ENCODE data around the gene PTEN.
"Not testable (repeated sequence)": the region's sequence is repeated elsewhere in the genome, so short reads cannot be mapped to it uniquely, and the experiment has no call there.

The PTEN gene

GRCh38 chr10:87886635-87887034 lies 23.2 kb downstream of the PTEN start:
- no peak for DNase-seq (ENCODE audit: low read depth)
- TF ChIP-seq CTCF (IDR thresholded peaks at IDR 0.05; ENCODE audit: insufficient read depth, low read depth, low read length, missing control alignments), result no peak
- no peak overlapping the region for H3K4me3 ChIP-seq (ENCODE audit: low read length)

- TF ChIP-seq CTCF (IDR thresholded peaks at IDR 0.05; ENCODE audit: insufficient read depth, low read depth, low read length, missing control alignments), result no peak
- DNase-seq (ENCODE audit: low read depth), result no peak
- no peak overlapping the region for H3K4me3 ChIP-seq (ENCODE audit: low read length)
Observed at GRCh38 chr10:87887146-87887545, 23.7 kb downstream of the PTEN start.

GRCh38 chr10:87887548-87888289 lies 24.3 kb downstream of the PTEN start:
- no peak for TF ChIP-seq CTCF (IDR thresholded peaks at IDR 0.05; ENCODE audit: insufficient read depth, low read depth, low read length, missing control alignments)
- no peak for DNase-seq (ENCODE audit: low read depth)
- H3K4me3 ChIP-seq (ENCODE audit: low read length), result no peak overlapping the region

- DNase-seq (ENCODE audit: low read depth), result no peak
- no peak for TF ChIP-seq CTCF (IDR thresholded peaks at IDR 0.05; ENCODE audit: insufficient read depth, low read depth, low read length, missing control alignments)
- no peak overlapping the region for H3K4me3 ChIP-seq (ENCODE audit: low read length)
Observed at GRCh38 chr10:87895430-87895829, 32.0 kb downstream of the PTEN start.

GRCh38 chr10:87896216-87896615 lies 32.8 kb downstream of the PTEN start:
- no peak for DNase-seq (ENCODE audit: low read depth)
- TF ChIP-seq CTCF (IDR thresholded peaks at IDR 0.05; ENCODE audit: insufficient read depth, low read depth, low read length, missing control alignments), result no peak
- H3K4me3 ChIP-seq (ENCODE audit: low read length), result no peak overlapping the region

GRCh38 chr10:87897957-87898356 lies 34.5 kb downstream of the PTEN start:
- not testable (repeated sequence) for H3K4me3 ChIP-seq (ENCODE audit: low read length); DNase-seq (ENCODE audit: low read depth)

GRCh38 chr10:87903396-87903795 lies 40.0 kb downstream of the PTEN start:
- H3K4me3 ChIP-seq (ENCODE audit: low read length); DNase-seq (ENCODE audit: low read depth): not testable (repeated sequence)

- no peak for TF ChIP-seq CTCF (IDR thresholded peaks at IDR 0.05; ENCODE audit: insufficient read depth, low read depth, low read length, missing control alignments)
- no peak overlapping the region for H3K4me3 ChIP-seq (ENCODE audit: low read length)
- DNase-seq (ENCODE audit: low read depth), result no peak
Observed at GRCh38 chr10:87913156-87913921, 49.9 kb downstream of the PTEN start.

Data from epithelial cell of esophagus (primary cell).